ENCODE data around the gene TMEM258.

TMEM258 gene

GRCh38 chr11:61739966-61740365 is 52.4 kb downstream of the TMEM258 start:
- DNase-seq (ENCODE audit: low read depth) = no peak

- DNase-seq (ENCODE audit: low read depth) = no peak
Observed at GRCh38 chr11:61739413-61739812, 53.0 kb downstream of the TMEM258 start.
